GM12891 (cell line): ENCODE results near the gene NT5C3A.

ENCODE experiments used
- DNase-seq: peaks from one replicate; pipeline ENCODE4 v3.0.0; 2011; ENCODE audit warnings: low spot score; ENCODE audit not compliant: insufficient read length
- FAIRE-seq: peaks from 2 replicates; lab custom pipeline; 2011; peaks lifted over from hg19 to GRCh38; lab: Jason Lieb, UNC
- PAX5 ChIP-seq: IDR thresholded peaks from 2 replicates; pipeline ENCODE4 v1.6.1; 2011; ENCODE audit warnings: low read length, moderate library complexity, mild to moderate bottlenecking; ENCODE audit not compliant: insufficient read depth, severe bottlenecking
- POLR2A ChIP-seq: IDR thresholded peaks from 2 replicates; pipeline ENCODE4 v1.6.1; 2011; ENCODE audit warnings: low read depth, low read length, control low read depth
- POLR2AphosphoS5 ChIP-seq: IDR thresholded peaks from 2 replicates; pipeline ENCODE4 v1.6.1; 2011; ENCODE audit warnings: low read depth, low read length, control low read depth
- POU2F2 ChIP-seq: IDR thresholded peaks from 2 replicates; pipeline ENCODE4 v1.6.1; 2011; ENCODE audit warnings: low read depth, mild to moderate bottlenecking, control low read depth, low read length, moderate library complexity
- SPI1 ChIP-seq: IDR thresholded peaks from 2 replicates; pipeline ENCODE4 v1.6.1; 2011; ENCODE audit warnings: low read depth, low read length, control low read depth
- TAF1 ChIP-seq: IDR thresholded peaks from 2 replicates; pipeline ENCODE4 v1.6.1; 2011; ENCODE audit warnings: low read depth, low read length, control low read depth

Gene NT5C3A

GRCh38 chr7:33061282-33061937 lies 1.2 kb downstream of the NT5C3A start:
- TF ChIP-seq POLR2AphosphoS5 (no peak), POLR2A (no peak), PAX5 (no peak), SPI1 (no peak)
- no peak for DNase-seq

GRCh38 chr7:33059635-33060034 lies 2.9 kb downstream of the NT5C3A start:
- no peak for FAIRE-seq

More at GRCh38 chr7:33061282-33061937, 1.2 kb downstream of the NT5C3A start:
- no peak for FAIRE-seq

GRCh38 chr7:33055158-33055557 lies 7.4 kb downstream of the NT5C3A start:
- FAIRE-seq (no peak), DNase-seq (no peak)
- no peak for TF ChIP-seq PAX5
- no peak for TF ChIP-seq POU2F2
- no peak for TF ChIP-seq POLR2A
- TF ChIP-seq POLR2AphosphoS5, result no peak
- TF ChIP-seq TAF1, result no peak
- TF ChIP-seq SPI1, result no peak

More at GRCh38 chr7:33059635-33060034, 2.9 kb downstream of the NT5C3A start:
- DNase-seq, result no peak
- TF ChIP-seq POU2F2 (no peak), SPI1 (no peak), POLR2A (no peak), TAF1 (no peak), PAX5 (no peak), POLR2AphosphoS5 (no peak)

GRCh38 chr7:33054261-33054964 lies 8.2 kb downstream of the NT5C3A start:
- TF ChIP-seq POLR2AphosphoS5 (no peak), TAF1 (no peak), POLR2A (no peak), PAX5 (no peak), POU2F2 (no peak)
- FAIRE-seq (no peak), DNase-seq (no peak)

GRCh38 chr7:33053721-33054120 lies 8.9 kb downstream of the NT5C3A start:
- TF ChIP-seq POLR2A (no peak), POU2F2 (no peak), PAX5 (no peak), SPI1 (no peak), TAF1 (no peak), POLR2AphosphoS5 (no peak)
- FAIRE-seq, result no peak
- no peak for DNase-seq

DNA sequence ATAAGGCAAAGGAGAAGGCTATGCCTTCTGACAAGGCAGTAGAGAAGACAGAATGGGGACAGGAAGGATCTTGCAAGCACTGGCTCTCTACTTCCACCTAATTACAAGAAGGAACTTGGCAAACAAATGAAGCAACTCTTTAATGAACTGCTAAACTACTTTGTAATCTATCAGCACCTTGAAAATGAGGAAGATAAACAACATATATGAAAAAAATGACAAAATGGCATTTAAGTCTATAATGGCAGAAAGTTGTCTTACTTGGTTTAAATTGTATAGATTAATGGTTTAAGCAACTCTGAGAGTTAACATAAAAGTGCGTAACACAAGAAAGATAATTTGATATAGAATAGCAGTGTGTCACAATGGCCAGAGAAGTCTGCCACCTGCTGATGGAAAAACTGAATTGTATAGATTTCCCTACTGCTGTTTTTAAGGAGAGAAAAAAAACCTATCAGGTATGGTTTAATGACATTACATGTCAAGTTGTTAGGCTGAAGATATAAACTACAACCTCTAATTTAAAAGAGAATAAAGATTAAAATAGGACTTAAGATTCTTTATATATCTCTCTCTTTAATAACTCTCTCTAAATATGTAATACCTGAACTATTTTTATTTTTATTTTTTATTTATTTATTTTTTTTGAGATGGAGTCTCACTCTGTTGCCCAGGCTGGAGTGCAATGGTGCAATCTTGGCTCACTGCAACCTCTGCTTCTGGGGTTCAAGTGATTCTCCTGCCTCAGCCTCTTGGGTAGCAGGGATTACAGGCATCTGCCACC lies 11.8 kb downstream of the NT5C3A start:
- TF ChIP-seq POU2F2 (no peak), SPI1 (no peak), POLR2AphosphoS5 (no peak), TAF1 (no peak), POLR2A (no peak), PAX5 (no peak)
- no peak for FAIRE-seq
- DNase-seq, result no peak

GRCh38 chr7:33048704-33049103 lies 13.9 kb downstream of the NT5C3A start:
- FAIRE-seq, result no peak
- no peak for DNase-seq
- TF ChIP-seq TAF1, result no peak
- no peak for TF ChIP-seq POLR2A

- TF ChIP-seq TAF1, result no peak
- TF ChIP-seq POLR2A, result no peak
- TF ChIP-seq PAX5, result no peak
- DNase-seq (no peak), FAIRE-seq (no peak)
Measured at GRCh38 chr7:33048257-33048656, 14.3 kb downstream of the NT5C3A start.

DNA sequence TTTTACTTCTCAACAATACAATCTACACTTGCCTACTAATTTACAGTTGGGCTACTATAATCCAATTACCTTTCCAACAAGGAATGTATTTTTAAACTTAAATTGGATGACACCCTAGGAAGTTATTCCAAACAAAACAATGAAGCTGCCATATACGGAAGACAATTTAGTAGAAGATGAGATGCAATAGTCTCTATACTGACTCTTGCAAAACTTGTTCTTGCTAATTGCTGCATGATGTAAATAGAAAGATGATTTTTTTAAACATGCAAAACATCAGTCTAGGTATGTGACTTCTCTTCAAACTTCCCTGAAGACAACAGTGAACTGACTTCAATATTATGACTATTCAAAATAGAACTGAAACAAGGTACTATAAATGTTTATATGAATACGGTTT lies 17.6 kb downstream of the NT5C3A start:
- FAIRE-seq, result no peak
- no peak for DNase-seq
- TF ChIP-seq PAX5 (no peak), POLR2AphosphoS5 (no peak), POLR2A (no peak), SPI1 (no peak), POU2F2 (no peak), TAF1 (no peak)

GRCh38 chr7:33044401-33044718 lies 18.2 kb downstream of the NT5C3A start:
- FAIRE-seq (no peak), DNase-seq (no peak)
- TF ChIP-seq POLR2AphosphoS5 (no peak), POLR2A (no peak), PAX5 (no peak), TAF1 (no peak), SPI1 (no peak), POU2F2 (no peak)
